G401.6 (cell line): Measurements from ENCODE around the gene HSD3B7.

Experiments
- FAIRE-seq: peaks from 2 replicates; lab custom pipeline; 2012; peaks lifted over from hg19 to GRCh38; lab: Jason Lieb, UNC

HSD3B7 gene

GRCh38 chr16:30957456-30958174 lies 27.4 kb upstream of the HSD3B7 start, which contains the start of gene SETD1A:
Gene SETD1A, plus strand, starts transcription at chr16:30957754. Its CDS starts 978 bp downstream, at chr16:30958732.
- FAIRE-seq, result peak; percentile 57

GRCh38 chr16:30958175-30959079 lies 26.6 kb upstream of the HSD3B7 start:
- no peak for FAIRE-seq

- no peak for FAIRE-seq
Observed at GRCh38 chr16:30961384-30961783, 23.6 kb upstream of the HSD3B7 start.

GRCh38 chr16:30963925-30964511 lies 21.0 kb upstream of the HSD3B7 start:
- no peak for FAIRE-seq

- FAIRE-seq, result no peak
Observed at GRCh38 chr16:30964574-30965226, 20.3 kb upstream of the HSD3B7 start.

- FAIRE-seq, result no peak
Observed at GRCh38 chr16:30965436-30965835, 19.6 kb upstream of the HSD3B7 start.

GRCh38 chr16:30966033-30966619 lies 18.9 kb upstream of the HSD3B7 start:
- FAIRE-seq, result no peak

GRCh38 chr16:30967795-30968194 lies 17.2 kb upstream of the HSD3B7 start:
- FAIRE-seq, result no peak

GRCh38 chr16:30969246-30969842 lies 15.7 kb upstream of the HSD3B7 start:
- no peak for FAIRE-seq

- no peak for FAIRE-seq
Observed at GRCh38 chr16:30971298-30971697, 13.7 kb upstream of the HSD3B7 start.

GRCh38 chr16:30972872-30973271 lies 12.1 kb upstream of the HSD3B7 start:
- FAIRE-seq, result no peak

GRCh38 chr16:30974348-30974747 lies 10.7 kb upstream of the HSD3B7 start:
- no peak for FAIRE-seq

- no peak for FAIRE-seq
Observed at GRCh38 chr16:30976486-30976885, 8.5 kb upstream of the HSD3B7 start.

- FAIRE-seq, result no peak
Observed at GRCh38 chr16:30977502-30977901, 7.5 kb upstream of the HSD3B7 start.

GRCh38 chr16:30979170-30980022 lies 5.6 kb upstream of the HSD3B7 start:
- no peak for FAIRE-seq

GRCh38 chr16:30980023-30980371 lies 5.0 kb upstream of the HSD3B7 start:
- FAIRE-seq, result no peak

- FAIRE-seq, result no peak
Observed at GRCh38 chr16:30980434-30980833, 4.6 kb upstream of the HSD3B7 start.

- FAIRE-seq, result no peak
Observed at GRCh38 chr16:30980959-30981358, 4.0 kb upstream of the HSD3B7 start.

GRCh38 chr16:30982548-30983288 lies 2.3 kb upstream of the HSD3B7 start:
- FAIRE-seq, result no peak

- FAIRE-seq, result no peak
Observed at GRCh38 chr16:30983289-30983889, 1.6 kb upstream of the HSD3B7 start.
